C4-2B (cell line): ENCODE data around the gene NT5C.

ENCODE experiments used
- CTCF ChIP-seq: fragments of 450-650 bp; conservative IDR thresholded peaks from 2 replicates; pipeline ENCODE4 v1.5.1; 2017; ENCODE audit warnings: mild to moderate bottlenecking
- ZFX ChIP-seq: fragments of 450-650 bp; IDR thresholded peaks from 2 replicates; pipeline ENCODE4 v1.6.1; 2017

- TF ChIP-seq CTCF (no peak), ZFX (no peak)
Observed at GRCh38 chr17:75155191-75155601, 23.7 kb upstream of the NT5C start.
